Activated CD8-positive, alpha-beta T cell treated with anti-CD3 and anti-CD28 coated beads, Interleukin-2, amount 10 ng/mL, durations not matched to agents 7 days and 5 days (primary cell): Measurements from ENCODE around the gene CSNK1G1. TPM values are rescaled to one million over a fixed set of nuclear protein-coding genes. Genes with fewer than 3 reads are reported as not detected.
A peak's percentile ranks its signal among the peaks of the same experiment; 100 is the strongest.
"Not testable (repeated sequence)": the region's sequence is repeated elsewhere in the genome, so short reads cannot be mapped to it uniquely, and the experiment has no call there.

Source experiments
- ATAC-seq: fragments of 150-1000 bp; cut with Tn5 transposase; one replicate; pipeline ENCODE4 v1.10.0; 2021; ENCODE audit warnings: moderate library complexity
- CTCF ChIA-PET: fragments of 350-600 bp; sonication (Branson Sonifier 250); formaldehyde crosslinking; loops from one replicate; lab custom pipeline; 2021; ENCODE audit warnings: antibody characterized with exemption; lab: Charles Lee
- POLR2A ChIA-PET: fragments of 350-600 bp; sonication (Branson Sonifier 250); formaldehyde crosslinking; loops from one replicate; lab custom pipeline; 2021; ENCODE audit warnings: antibody characterized with exemption; lab: Charles Lee
- DNase-seq: peaks from one replicate; pipeline ENCODE4 v3.0.0-alpha.2; 2020
- H3K27ac Mint-ChIP-seq: one replicate; pipeline ENCODE4 v1.8.0; 2021; ENCODE audit warnings: mild to moderate bottlenecking, mixed read lengths
- H3K27me3 Mint-ChIP-seq: one replicate; pipeline ENCODE4 v1.8.0; 2021; ENCODE audit warnings: low read depth, mixed read lengths
- H3K36me3 Mint-ChIP-seq: one replicate; pipeline ENCODE4 v1.8.0; 2021; ENCODE audit warnings: low read depth, mixed read lengths
- H3K4me1 Mint-ChIP-seq: one replicate; pipeline ENCODE4 v1.8.0; 2021; ENCODE audit warnings: low read depth, mixed read lengths
- H3K4me3 Mint-ChIP-seq: one replicate; pipeline ENCODE4 v1.8.0; 2021; ENCODE audit warnings: mild to moderate bottlenecking, mixed read lengths
- H3K9me3 Mint-ChIP-seq: one replicate; pipeline ENCODE4 v1.8.0; 2022; ENCODE audit warnings: mixed read lengths; ENCODE audit not compliant: insufficient read depth
- total RNA-seq, 2 experiments: library from RNA; stranded (reverse); gene quantifications; one replicate each; pipeline ENCODE4 v1.2.3, GENCODE V29; 2021

The CSNK1G1 gene
- total RNA-seq, 2 experiments from 2014 or later, result 26.8 to 28.2 TPM

DNA sequence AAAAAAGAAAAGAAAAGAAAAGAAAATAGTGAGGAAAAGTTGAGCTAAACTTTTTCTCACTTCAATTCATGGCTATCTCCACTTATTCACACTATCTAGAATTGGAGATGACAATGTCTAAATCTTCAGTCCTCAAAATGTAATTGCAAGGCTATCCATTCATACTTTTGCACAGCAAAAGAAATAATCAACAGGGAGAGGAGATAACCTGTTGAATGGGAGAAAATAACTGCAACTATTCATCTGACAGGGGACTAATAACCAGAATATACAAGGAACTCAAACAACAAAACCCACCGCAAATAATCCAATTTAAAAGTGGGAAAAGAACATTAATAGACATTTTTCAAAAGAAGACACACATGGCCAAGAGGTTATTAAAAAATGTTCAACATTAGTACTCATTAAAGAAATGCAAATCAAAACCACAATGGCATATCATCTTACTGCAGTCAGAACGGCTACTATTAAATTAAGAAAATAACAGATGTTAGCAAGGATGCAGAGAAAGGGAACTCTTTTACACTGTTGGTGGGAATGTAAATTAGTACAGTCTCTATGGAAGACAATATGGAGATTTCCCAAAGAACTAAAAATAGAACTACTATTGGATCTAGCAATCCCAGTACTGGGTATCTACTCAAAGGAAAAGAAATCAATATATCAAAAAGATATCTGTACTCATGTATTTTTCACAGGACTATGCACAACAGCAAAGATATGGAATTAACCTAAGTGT is 119.6 kb downstream of the CSNK1G1 start:
- H3K36me3 Mint-ChIP-seq, result peaks cover 16% of the 10 kb centered on the region

DNA sequence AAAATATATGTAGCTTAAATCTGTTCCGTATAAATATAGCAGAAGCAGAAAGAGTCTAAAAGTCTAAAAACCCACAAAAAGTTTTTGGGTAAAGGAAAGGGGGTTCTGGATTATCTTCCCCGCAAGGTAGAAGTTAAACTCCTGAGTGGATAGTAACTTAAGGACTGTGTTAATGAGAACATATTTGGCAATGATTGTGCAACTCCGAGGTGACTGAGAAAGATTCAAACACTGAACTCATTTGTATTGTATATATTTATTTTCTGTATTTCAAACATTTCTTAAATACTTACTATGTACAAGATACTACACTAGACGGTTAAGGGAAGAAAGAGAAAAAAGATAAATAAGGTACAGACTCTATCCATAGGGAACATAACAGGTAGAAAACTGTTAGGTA is 120.4 kb downstream of the CSNK1G1 start:
- H3K27me3 Mint-ChIP-seq, result no peaks in the 10 kb centered on the region
- CTCF ChIA-PET, result interaction anchor here (1.6 kb wide), 1 partner anchor 9 kb away, joined by 3 read pairs; no protein-coding TSS in a partner anchor
- DNase-seq, result no peak

More for the DNA sequence above, 119.6 kb downstream of the CSNK1G1 start:
- DNase-seq, result no peak
- peaks cover 18% of the 10 kb centered on the region for H3K4me1 Mint-ChIP-seq
- no peaks in the 10 kb centered on the region for H3K27me3 Mint-ChIP-seq
- ChIA-PET CTCF (no interaction called here), POLR2A (no interaction called here)
- H3K4me3 Mint-ChIP-seq, result no peak overlapping the region
- peaks cover 3% of the 10 kb centered on the region for H3K9me3 Mint-ChIP-seq
- no peak for ATAC-seq
- H3K27ac Mint-ChIP-seq, result no peak overlapping the region

DNA sequence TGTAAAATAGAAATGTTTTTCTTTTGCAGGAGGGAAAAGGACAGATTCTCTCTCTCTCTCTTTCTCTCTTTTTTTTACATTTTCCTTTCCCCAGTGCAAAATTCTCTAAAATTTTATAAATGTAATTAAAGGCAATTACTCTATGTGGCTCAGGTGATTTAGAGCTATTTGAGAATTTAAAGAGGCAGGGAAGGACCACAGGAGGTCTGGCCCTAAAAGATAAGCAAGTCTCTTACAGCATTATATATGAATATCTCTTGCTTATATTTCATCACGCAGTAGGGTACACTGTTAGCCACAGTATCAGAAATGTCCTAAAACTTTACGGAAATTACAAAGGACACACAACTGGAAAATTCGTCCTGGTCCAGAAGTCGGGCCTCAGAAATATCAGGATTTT is 122.7 kb downstream of the CSNK1G1 start:
- peaks cover 15% of the 10 kb centered on the region for H3K4me1 Mint-ChIP-seq

More for the DNA sequence above, 120.4 kb downstream of the CSNK1G1 start:
- Mint-ChIP-seq H3K4me1 (peaks cover 16% of the 10 kb centered on the region), H3K36me3 (peaks cover 10% of the 10 kb centered on the region), H3K27ac (no peak overlapping the region), H3K9me3 (no peaks in the 10 kb centered on the region), H3K4me3 (no peak overlapping the region)
- POLR2A ChIA-PET, result no interaction called here
- ATAC-seq, result no peak

DNA sequence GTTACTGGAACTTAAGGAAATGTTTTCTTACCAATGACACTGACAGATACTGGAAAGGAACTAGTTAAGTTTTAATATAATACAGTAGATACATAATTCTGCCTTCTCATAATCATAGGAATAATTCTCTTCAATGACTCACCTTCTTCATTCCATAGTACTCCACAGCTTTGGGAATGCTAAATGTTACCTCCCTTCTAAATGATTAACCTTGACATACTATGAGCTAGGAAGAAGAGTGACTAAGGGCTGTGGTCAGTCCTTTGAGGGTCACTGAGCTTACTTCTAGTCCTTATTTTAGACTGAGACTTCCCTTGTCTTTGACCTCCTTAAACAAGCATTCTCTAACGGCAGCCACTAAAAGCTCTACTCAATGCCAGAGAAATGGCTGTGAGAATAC is 123.6 kb downstream of the CSNK1G1 start:
- H3K4me3 Mint-ChIP-seq, result no peak overlapping the region
- peaks cover 10% of the 10 kb centered on the region for H3K4me1 Mint-ChIP-seq
- no peaks in the 10 kb centered on the region for H3K27me3 Mint-ChIP-seq
- ATAC-seq, result no peak
- CTCF ChIA-PET, result interaction anchor here (0.8 to 1.2 kb wide), 2 partner anchors 13 to 41 kb away, joined by 3 read pairs; no protein-coding TSS in a partner anchor
- H3K27ac Mint-ChIP-seq, result no peak overlapping the region
- POLR2A ChIA-PET, result interaction anchor here (0.5 kb wide), 1 partner anchor 49 kb away, joined by 5 read pairs; no protein-coding TSS in a partner anchor
- no peak for DNase-seq
- H3K9me3 Mint-ChIP-seq, result no peaks in the 10 kb centered on the region
- H3K36me3 Mint-ChIP-seq, result peaks cover 7% of the 10 kb centered on the region

More for the DNA sequence above, 122.7 kb downstream of the CSNK1G1 start:
- ChIA-PET CTCF (interaction anchor here (1.0 to 1.9 kb wide), 2 partner anchors 23 to 29 kb away, joined by 4 to 9 read pairs; no protein-coding TSS in a partner anchor), POLR2A (no interaction called here)
- peaks cover 4% of the 10 kb centered on the region for H3K36me3 Mint-ChIP-seq
- ATAC-seq, result no peak
- H3K9me3 Mint-ChIP-seq, result no peaks in the 10 kb centered on the region
- no peak overlapping the region for H3K27ac Mint-ChIP-seq
- H3K4me3 Mint-ChIP-seq, result no peak overlapping the region
- no peak for DNase-seq
- H3K27me3 Mint-ChIP-seq, result no peaks in the 10 kb centered on the region

DNA sequence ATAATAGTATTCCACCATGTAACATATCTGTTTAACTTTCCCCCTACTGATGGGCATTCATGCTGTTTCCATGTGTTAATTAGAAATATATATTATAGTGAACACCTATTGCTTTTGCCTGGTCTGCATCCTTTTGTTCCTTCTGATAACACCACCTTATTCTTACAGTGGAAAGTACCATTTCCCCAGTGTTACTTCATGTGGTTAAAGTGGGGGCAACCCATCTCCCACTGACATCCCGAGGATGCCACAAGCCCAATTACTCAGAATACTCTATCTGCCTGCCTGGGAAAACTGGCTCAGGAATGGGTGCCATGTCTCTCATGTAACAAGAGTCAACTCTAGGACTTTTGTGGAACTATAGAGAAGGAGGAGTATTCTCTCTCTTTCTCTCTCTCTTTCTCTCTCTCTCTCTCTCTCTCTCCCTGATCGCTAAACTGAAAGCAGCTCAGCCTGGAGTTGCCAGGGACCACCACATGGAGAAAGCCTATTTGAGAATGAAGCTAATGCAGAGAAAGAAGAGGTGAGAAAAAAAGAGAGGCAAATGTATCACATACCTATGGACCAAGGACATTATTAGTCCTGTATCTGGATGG is 126.7 kb downstream of the CSNK1G1 start:
- Mint-ChIP-seq H3K4me1 (peaks cover 10% of the 10 kb centered on the region), H3K36me3 (peaks cover 22% of the 10 kb centered on the region), H3K4me3 (no peak overlapping the region), H3K27me3 (no peaks in the 10 kb centered on the region), H3K27ac (no peak overlapping the region), H3K9me3 (peaks cover 5% of the 10 kb centered on the region)
- DNase-seq (no peak), ATAC-seq (peak; percentile 72)
- ChIA-PET CTCF (interaction anchor here (1.0 kb wide), 1 partner anchor 18 kb away, joined by 3 read pairs; no protein-coding TSS in a partner anchor), POLR2A (interaction anchor here (1.2 kb wide), 1 partner anchor 126 kb away, joined by 4 read pairs; no protein-coding TSS in a partner anchor)

DNA sequence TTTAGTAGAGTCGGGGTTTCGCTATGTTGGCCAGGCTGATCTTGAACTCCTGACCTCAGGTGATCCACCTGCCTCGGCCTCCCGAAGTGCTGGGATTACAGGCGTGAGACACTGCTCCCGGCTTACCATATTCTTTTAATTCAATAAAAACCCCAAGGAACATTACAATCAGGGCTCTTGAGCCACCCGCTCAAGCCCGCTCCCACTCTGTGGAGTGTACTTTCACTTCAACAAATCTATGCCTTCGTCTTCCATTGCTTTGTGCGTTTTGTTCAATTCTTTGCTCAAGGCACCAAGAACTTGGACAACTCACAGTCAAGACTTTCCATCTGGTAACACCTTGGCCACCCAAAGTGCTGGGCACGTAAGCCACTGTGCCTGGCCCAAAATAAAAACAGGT is 130.2 kb downstream of the CSNK1G1 start:
- Mint-ChIP-seq H3K4me1 (peaks cover 17% of the 10 kb centered on the region), H3K9me3 (peaks cover 5% of the 10 kb centered on the region), H3K27ac (no peak overlapping the region), H3K27me3 (no peaks in the 10 kb centered on the region), H3K4me3 (no peak overlapping the region), H3K36me3 (peaks cover 30% of the 10 kb centered on the region)
- DNase-seq, result no peak
- ATAC-seq, result no peak
- POLR2A ChIA-PET, result no interaction called here
- CTCF ChIA-PET, result no interaction called here

DNA sequence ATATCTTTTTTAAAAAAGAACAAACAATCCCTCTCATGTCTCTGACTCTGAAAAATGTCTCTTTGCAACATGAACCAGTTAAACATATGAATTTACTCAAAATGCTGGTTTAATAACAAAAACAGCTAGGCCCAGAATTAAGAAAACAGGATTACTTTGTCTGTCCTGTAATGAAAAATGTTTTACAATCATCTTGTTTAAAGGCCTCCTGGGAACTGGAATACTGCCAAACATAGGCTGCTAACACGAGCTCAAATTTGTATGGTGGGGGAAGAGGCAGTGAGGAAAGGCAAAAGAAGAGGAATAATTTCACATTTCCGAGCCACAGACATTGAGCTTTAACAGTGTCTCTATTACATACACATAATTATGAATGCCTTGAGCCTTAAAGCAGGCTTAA is 131.5 kb downstream of the CSNK1G1 start:
- no peak overlapping the region for H3K27ac Mint-ChIP-seq
- CTCF ChIA-PET, result no interaction called here
- no peak for DNase-seq
- POLR2A ChIA-PET, result no interaction called here
- peaks cover 5% of the 10 kb centered on the region for H3K9me3 Mint-ChIP-seq
- H3K27me3 Mint-ChIP-seq, result no peaks in the 10 kb centered on the region
- peaks cover 15% of the 10 kb centered on the region for H3K4me1 Mint-ChIP-seq
- H3K4me3 Mint-ChIP-seq, result no peak overlapping the region
- peaks cover 30% of the 10 kb centered on the region for H3K36me3 Mint-ChIP-seq
- no peak for ATAC-seq

DNA sequence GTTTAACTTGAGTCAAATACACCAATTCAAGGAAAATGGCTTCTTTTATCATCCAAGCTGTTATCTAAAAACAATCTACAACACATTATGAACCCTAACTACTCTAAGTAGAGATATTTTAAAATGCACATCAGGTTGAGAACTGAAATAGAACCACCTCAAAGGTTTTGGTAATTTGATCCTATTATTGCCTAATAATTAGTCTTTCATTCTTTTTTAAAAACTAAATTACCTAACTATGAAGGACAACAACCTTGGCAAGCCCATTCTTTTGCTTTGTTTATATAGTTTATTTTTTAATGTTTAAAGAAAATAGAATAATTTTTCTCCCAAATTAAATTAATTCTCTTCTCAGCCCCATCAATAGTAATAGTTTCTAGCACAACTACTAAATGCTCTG is 132.1 kb downstream of the CSNK1G1 start:
- H3K27me3 Mint-ChIP-seq, result no peaks in the 10 kb centered on the region
- CTCF ChIA-PET, result no interaction called here
- peaks cover 5% of the 10 kb centered on the region for H3K9me3 Mint-ChIP-seq
- no peak overlapping the region for H3K4me3 Mint-ChIP-seq
- peaks cover 10% of the 10 kb centered on the region for H3K4me1 Mint-ChIP-seq
- H3K36me3 Mint-ChIP-seq, result peaks cover 26% of the 10 kb centered on the region
- H3K27ac Mint-ChIP-seq, result no peak overlapping the region
- no peak for DNase-seq
- no peak for ATAC-seq
- POLR2A ChIA-PET, result no interaction called here

DNA sequence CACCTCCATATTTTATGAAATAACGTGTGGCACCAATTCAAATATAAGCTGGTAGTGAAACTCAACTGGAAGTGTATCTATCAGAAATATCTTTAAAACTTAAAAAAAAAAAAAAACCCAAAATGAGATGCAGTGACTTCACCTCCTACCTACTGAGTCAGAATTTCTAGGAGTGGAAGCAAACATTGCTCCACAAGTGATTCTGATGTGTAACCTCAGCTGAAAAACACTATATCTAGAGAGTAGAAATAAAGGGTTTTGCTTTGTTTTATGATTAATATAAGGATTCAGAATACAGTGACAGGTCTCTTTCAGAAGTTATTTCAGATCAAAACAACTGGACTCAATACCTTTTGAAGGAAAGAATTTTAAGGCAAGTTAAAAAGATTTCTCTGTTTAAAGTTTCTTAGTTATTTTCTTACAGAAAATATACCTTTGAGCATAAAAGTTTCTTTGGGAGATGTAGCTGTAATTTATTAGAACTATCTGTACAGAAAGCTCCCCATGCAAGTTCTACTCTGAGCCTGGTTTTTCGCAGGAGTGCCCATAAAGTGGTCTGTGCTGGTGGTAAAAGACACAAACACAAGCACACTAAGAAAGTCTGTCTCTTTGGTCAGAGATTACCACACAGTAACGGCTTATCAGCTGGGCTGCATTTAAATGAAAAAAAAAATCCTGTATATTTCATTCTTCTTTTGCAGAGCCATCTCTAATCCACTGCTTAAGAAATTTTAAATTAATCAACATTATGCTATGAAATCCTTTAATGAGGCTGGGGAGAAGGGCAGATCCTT is 133.2 kb downstream of the CSNK1G1 start:
- ChIA-PET POLR2A (no interaction called here), CTCF (interaction anchor here (1.2 kb wide), 1 partner anchor 112 kb away, joined by 3 read pairs; no protein-coding TSS in a partner anchor)
- peaks cover 5% of the 10 kb centered on the region for H3K9me3 Mint-ChIP-seq
- no peaks in the 10 kb centered on the region for H3K27me3 Mint-ChIP-seq
- H3K4me3 Mint-ChIP-seq, result no peak overlapping the region
- no peak for ATAC-seq
- H3K36me3 Mint-ChIP-seq, result peaks cover 25% of the 10 kb centered on the region
- H3K4me1 Mint-ChIP-seq, result peaks cover 6% of the 10 kb centered on the region
- H3K27ac Mint-ChIP-seq, result no peak overlapping the region
- no peak for DNase-seq

DNA sequence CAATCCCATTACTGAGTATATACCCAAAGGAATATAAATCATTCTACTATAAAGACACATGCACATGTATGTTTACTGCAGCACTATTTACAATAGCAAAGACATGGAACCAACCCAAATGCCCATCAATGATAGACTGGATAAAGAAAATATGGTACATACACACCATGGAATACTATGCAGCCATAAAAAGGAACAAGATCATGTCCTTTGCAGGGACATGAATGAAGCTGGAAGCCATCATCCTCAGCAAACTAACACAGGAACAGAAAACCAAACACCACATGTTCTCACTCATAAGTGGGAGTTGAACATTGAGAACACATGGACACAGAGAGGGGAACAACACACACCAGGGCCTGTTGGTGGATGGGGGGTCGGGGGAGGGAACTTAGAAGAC is 134.1 kb downstream of the CSNK1G1 start:
- POLR2A ChIA-PET, DNase-seq, H3K27me3 Mint-ChIP-seq, ATAC-seq, CTCF ChIA-PET, H3K27ac Mint-ChIP-seq, H3K4me3 Mint-ChIP-seq, H3K9me3 Mint-ChIP-seq, H3K4me1 Mint-ChIP-seq: not testable (repeated sequence)
- H3K36me3 Mint-ChIP-seq, result peaks cover 19% of the 10 kb centered on the region

DNA sequence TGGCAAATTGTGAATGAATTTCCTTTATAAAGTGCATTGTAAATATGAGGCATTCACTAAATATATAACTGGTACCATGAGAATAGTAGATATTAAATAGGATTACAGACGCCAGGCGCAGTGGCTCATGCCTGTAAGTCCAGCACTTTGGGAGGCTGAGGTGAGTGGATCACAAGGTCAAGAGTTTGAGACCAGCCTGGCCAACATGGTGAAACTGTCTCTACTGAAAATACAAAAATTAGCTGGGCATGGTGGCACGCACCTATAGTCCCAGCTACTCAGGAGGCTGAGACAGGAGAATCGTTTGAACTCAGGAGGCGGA is 138.6 kb downstream of the CSNK1G1 start:
- H3K9me3 Mint-ChIP-seq, DNase-seq, CTCF ChIA-PET, H3K4me1 Mint-ChIP-seq, H3K27me3 Mint-ChIP-seq, H3K4me3 Mint-ChIP-seq, ATAC-seq, H3K27ac Mint-ChIP-seq, POLR2A ChIA-PET: not testable (repeated sequence)
- H3K36me3 Mint-ChIP-seq, result peaks cover 20% of the 10 kb centered on the region
